ENCODE results near the gene RTN3.

Gene RTN3

GRCh38 chr11:63710476-63711217 lies 29.3 kb downstream of the RTN3 start:
- TF ChIP-seq EZH2 (IDR thresholded peaks at IDR 0.05; ENCODE audit: borderline replicate concordance, low read depth, low read length, severe bottlenecking) (no peak), CTCF (IDR thresholded peaks at IDR 0.05; ENCODE audit: borderline replicate concordance, extremely low read depth, low read length, poor library complexity, severe bottlenecking) (no peak)
- peaks cover 49% of the 10 kb centered on the region for H4K20me1 ChIP-seq (ENCODE audit: insufficient read depth, low read length)
- no peak overlapping the region for H2AFZ ChIP-seq (ENCODE audit: low read depth, low read length)
- no peak overlapping the region for H3K27ac ChIP-seq (ENCODE audit: low read length)
- ATAC-seq (ENCODE audit: insufficient read depth, low read depth): no peak
- no peaks in the 10 kb centered on the region for H3K27me3 ChIP-seq (ENCODE audit: insufficient read depth, low read length, poor library complexity)
- H3K4me3 ChIP-seq (ENCODE audit: low read depth in 1 of 2, low read length in 2 of 2): no peak overlapping the region
- H3K9ac ChIP-seq (ENCODE audit: low read depth, low read length): no peak overlapping the region
- H3K4me1 ChIP-seq (ENCODE audit: insufficient read depth, low read length): no peaks in the 10 kb centered on the region
- peaks cover 99% of the 10 kb centered on the region for H3K79me2 ChIP-seq (ENCODE audit: insufficient read depth, low read length)
- peaks cover 19% of the 10 kb centered on the region; the same call in 1 of the 2 replicates for H3K36me3 ChIP-seq (ENCODE audit: insufficient read depth, low read length)
- H3K9me3 ChIP-seq (ENCODE audit: insufficient read depth, low read length, severe bottlenecking): no peaks in the 10 kb centered on the region
- H3K4me2 ChIP-seq (ENCODE audit: insufficient read depth, low read length): no peak overlapping the region
- no peak for DNase-seq

- Histone ChIP-seq H3K4me2 (ENCODE audit: insufficient read depth, low read length) (no peak overlapping the region), H3K9me3 (ENCODE audit: insufficient read depth, low read length, severe bottlenecking) (no peaks in the 10 kb centered on the region), H3K4me3 (ENCODE audit: low read depth in 1 of 2, low read length in 2 of 2) (no peak overlapping the region), H2AFZ (ENCODE audit: low read depth, low read length) (no peak overlapping the region), H3K36me3 (ENCODE audit: insufficient read depth, low read length) (peaks cover 21% of the 10 kb centered on the region), H3K79me2 (ENCODE audit: insufficient read depth, low read length) (peaks cover 97% of the 10 kb centered on the region), H3K4me1 (ENCODE audit: insufficient read depth, low read length) (no peaks in the 10 kb centered on the region), H3K27me3 (ENCODE audit: insufficient read depth, low read length, poor library complexity) (no peaks in the 10 kb centered on the region), H3K27ac (ENCODE audit: low read length) (no peak overlapping the region), H4K20me1 (ENCODE audit: insufficient read depth, low read length) (peaks cover 51% of the 10 kb centered on the region), H3K9ac (ENCODE audit: low read depth, low read length) (no peak overlapping the region)
- ATAC-seq (ENCODE audit: insufficient read depth, low read depth) (peak; percentile 39; the same call in 1 of the 3 replicates), DNase-seq (no peak)
- TF ChIP-seq EZH2 (IDR thresholded peaks at IDR 0.05; ENCODE audit: borderline replicate concordance, low read depth, low read length, severe bottlenecking): no peak
- TF ChIP-seq CTCF (IDR thresholded peaks at IDR 0.05; ENCODE audit: borderline replicate concordance, extremely low read depth, low read length, poor library complexity, severe bottlenecking): no peak
These were observed 30.5 kb downstream of the RTN3 start for GRCh38 chr11:63711838-63712237.

- Histone ChIP-seq H3K27ac (ENCODE audit: low read length) (no peak overlapping the region), H4K20me1 (ENCODE audit: insufficient read depth, low read length) (peaks cover 45% of the 10 kb centered on the region), H3K36me3 (ENCODE audit: insufficient read depth, low read length) (peaks cover 23% of the 10 kb centered on the region), H3K27me3 (ENCODE audit: insufficient read depth, low read length, poor library complexity) (no peaks in the 10 kb centered on the region), H2AFZ (ENCODE audit: low read depth, low read length) (no peak overlapping the region), H3K4me3 (ENCODE audit: low read depth in 1 of 2, low read length in 2 of 2) (no peak overlapping the region), H3K79me2 (ENCODE audit: insufficient read depth, low read length) (peaks cover 94% of the 10 kb centered on the region), H3K4me2 (ENCODE audit: insufficient read depth, low read length) (no peak overlapping the region), H3K9ac (ENCODE audit: low read depth, low read length) (no peak overlapping the region), H3K4me1 (ENCODE audit: insufficient read depth, low read length) (no peaks in the 10 kb centered on the region), H3K9me3 (ENCODE audit: insufficient read depth, low read length, severe bottlenecking) (no peaks in the 10 kb centered on the region)
- DNase-seq: no peak
- TF ChIP-seq CTCF (IDR thresholded peaks at IDR 0.05; ENCODE audit: borderline replicate concordance, extremely low read depth, low read length, poor library complexity, severe bottlenecking): no peak
- no peak for TF ChIP-seq EZH2 (IDR thresholded peaks at IDR 0.05; ENCODE audit: borderline replicate concordance, low read depth, low read length, severe bottlenecking)
- no peak for ATAC-seq (ENCODE audit: insufficient read depth, low read depth)
These were observed 32.5 kb downstream of the RTN3 start for GRCh38 chr11:63713766-63714165.
